OCI-LY7 (cell line): ENCODE data around the gene TSPAN7.
A peak's percentile ranks its signal among the peaks of the same experiment; 100 is the strongest.

Experiments used
- EZH2phosphoT487 ChIP-seq: fragments of 200-600 bp; sonication (generic); IDR thresholded peaks from 2 replicates; pipeline ENCODE4 v1.6.1; 2018; ENCODE audit warnings: low read depth, borderline replicate concordance, mild to moderate bottlenecking, mixed run types, antibody characterized with exemption, low read length, moderate library complexity, mixed read lengths
- TF ChIP-seq, protein P1 (sequence below): fragments of 200-600 bp; sonication (generic); conservative IDR thresholded peaks from 2 replicates; pipeline ENCODE4 v1.5.1; 2014; ENCODE audit warnings: mild to moderate bottlenecking, antibody characterized with exemption, low read length, moderate library complexity, mixed read lengths

DNA sequence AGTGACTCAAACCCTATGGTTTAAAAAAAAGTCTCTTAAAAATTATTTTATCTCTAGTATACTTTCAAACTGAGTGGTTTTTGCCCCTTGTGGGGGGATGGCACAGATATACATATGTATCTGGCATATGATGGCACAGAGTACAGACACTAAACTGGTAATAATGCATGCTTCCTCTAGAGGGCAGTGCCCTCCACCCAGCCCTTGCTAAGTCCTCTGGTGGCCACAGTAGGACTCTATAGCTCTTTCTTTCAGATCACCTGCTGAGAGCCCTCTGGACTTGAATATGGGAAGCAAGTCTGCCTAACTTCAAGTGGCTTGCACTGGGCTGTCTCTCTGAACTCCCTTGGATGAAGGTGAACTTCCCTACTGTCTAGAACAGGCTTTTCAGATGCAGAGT is 66.3 kb downstream of the TSPAN7 start:
- TF ChIP-seq EZH2phosphoT487, result no peak
- TF ChIP-seq, protein P1, sequence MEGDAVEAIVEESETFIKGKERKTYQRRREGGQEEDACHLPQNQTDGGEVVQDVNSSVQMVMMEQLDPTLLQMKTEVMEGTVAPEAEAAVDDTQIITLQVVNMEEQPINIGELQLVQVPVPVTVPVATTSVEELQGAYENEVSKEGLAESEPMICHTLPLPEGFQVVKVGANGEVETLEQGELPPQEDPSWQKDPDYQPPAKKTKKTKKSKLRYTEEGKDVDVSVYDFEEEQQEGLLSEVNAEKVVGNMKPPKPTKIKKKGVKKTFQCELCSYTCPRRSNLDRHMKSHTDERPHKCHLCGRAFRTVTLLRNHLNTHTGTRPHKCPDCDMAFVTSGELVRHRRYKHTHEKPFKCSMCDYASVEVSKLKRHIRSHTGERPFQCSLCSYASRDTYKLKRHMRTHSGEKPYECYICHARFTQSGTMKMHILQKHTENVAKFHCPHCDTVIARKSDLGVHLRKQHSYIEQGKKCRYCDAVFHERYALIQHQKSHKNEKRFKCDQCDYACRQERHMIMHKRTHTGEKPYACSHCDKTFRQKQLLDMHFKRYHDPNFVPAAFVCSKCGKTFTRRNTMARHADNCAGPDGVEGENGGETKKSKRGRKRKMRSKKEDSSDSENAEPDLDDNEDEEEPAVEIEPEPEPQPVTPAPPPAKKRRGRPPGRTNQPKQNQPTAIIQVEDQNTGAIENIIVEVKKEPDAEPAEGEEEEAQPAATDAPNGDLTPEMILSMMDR, result peak; percentile 74
